ENCODE measurements around the gene TMUB2. TPM values are rescaled to one million over a fixed set of nuclear protein-coding genes. Genes with fewer than 3 reads are reported as not detected.

The TMUB2 gene
- total and polyA plus RNA-seq, 4 donors = 12.2 to 18.8 (median 14.0) TPM

- Histone ChIP-seq H3K4me1 (ENCODE audit: control insufficient read depth in 4 of 4, insufficient read depth in 4 of 4, low read length in 3 of 4) (peaks cover 0 to 12% (median 5%) of the 10 kb centered on the region in 4 donors), H3K9ac (ENCODE audit: low read depth in 1 of 2, low read length in 2 of 2) (no peak overlapping the region), H3K36me3 (ENCODE audit: control insufficient read depth in 4 of 4, insufficient read depth in 3 of 4, low read depth in 1 of 4, low read length in 3 of 4) (peaks cover 5 to 45% (median 33%) of the 10 kb centered on the region in 4 donors), H3K27ac (ENCODE audit: low read depth in 1 of 2, low read length in 2 of 2) (no peak overlapping the region), H3K4me3 (ENCODE audit: low read depth in 1 of 3, low read length in 3 of 3) (no peak overlapping the region), H3K27me3 (ENCODE audit: control insufficient read depth in 4 of 4, insufficient read depth in 4 of 4, low read length in 3 of 4) (no peaks in the 10 kb centered on the region), H3K9me3 (ENCODE audit: control insufficient read depth in 4 of 4, low read length in 3 of 4) (no peaks in the 10 kb centered on the region)
- no peak for TF ChIP-seq TAF1 (conservative IDR thresholded peaks at IDR 0.05)
- no peak for TF ChIP-seq REST (IDR thresholded peaks at IDR 0.05)
- no peak for TF ChIP-seq NR2F2 (IDR thresholded peaks at IDR 0.05)
- no peak for TF ChIP-seq CTCF (IDR thresholded peaks at IDR 0.05; ENCODE audit: low read depth, low read length, missing input control)
- TF ChIP-seq HNF4G (IDR thresholded peaks at IDR 0.05) = no peak
- no peak for TF ChIP-seq GABPA (IDR thresholded peaks at IDR 0.05 in 1 of 2, conservative IDR thresholded peaks at IDR 0.05 in 1 of 2)
- no peak for TF ChIP-seq RXRA (IDR thresholded peaks at IDR 0.05)
- no peak for TF ChIP-seq RAD21 (IDR thresholded peaks at IDR 0.05)
- TF ChIP-seq HNF4A (conservative IDR thresholded peaks at IDR 0.05) = no peak
- TF ChIP-seq ATF3 (IDR thresholded peaks at IDR 0.05) = no peak
- no peak for TF ChIP-seq SP1 (IDR thresholded peaks at IDR 0.05)
- TF ChIP-seq FOXA2 (IDR thresholded peaks at IDR 0.05) = no peak
- no peak for TF ChIP-seq MAX (IDR thresholded peaks at IDR 0.05)
- no peak for TF ChIP-seq ZBTB33 (IDR thresholded peaks at IDR 0.05)
- no peak for TF ChIP-seq YY1 (IDR thresholded peaks at IDR 0.05)
- TF ChIP-seq FOXA1 (IDR thresholded peaks at IDR 0.05) = no peak
- TF ChIP-seq JUND (IDR thresholded peaks at IDR 0.05) = no peak
- no peak for TF ChIP-seq EGR1 (IDR thresholded peaks at IDR 0.05; ENCODE audit: low read depth in 2 of 2)
- WGBS = 70% methylated on average over 11 of the region's 11 CpGs
- DNase-seq (ENCODE audit: low spot score) = no peak
Measured at GRCh38 chr17:44209786-44210341, 23.1 kb downstream of the TMUB2 start.

Data from liver (tissue), 9 donors.